ENCODE measurements around the gene ABO. TPM values are rescaled to one million over a fixed set of nuclear protein-coding genes. Genes with fewer than 3 reads are reported as not detected.
"Not testable (repeated sequence)": the region's sequence is repeated elsewhere in the genome, so short reads cannot be mapped to it uniquely, and the experiment has no call there.

Gene ABO
- total and polyA plus RNA-seq, 7 experiments from 2014 or later = 1.7 to 3.3 TPM; not detected in 5

GRCh38 chr9:133234577-133235322 lies 40.3 kb downstream of the ABO start:
- H3K27me3 Mint-ChIP-seq = peaks cover 0 to 10% (median 4%) of the 10 kb centered on the region in 5 donors
- H3K36me3 Mint-ChIP-seq = no peaks in the 10 kb centered on the region
- peaks cover 0 to 17% (median 8%) of the 10 kb centered on the region in 7 donors for H3K4me1 Mint-ChIP-seq
- Histone ChIP-seq H3K27me3 (ENCODE audit: control insufficient read depth in 2 of 2, insufficient read depth in 2 of 2, low read length in 2 of 2) (no peaks in the 10 kb centered on the region), H3K27ac (ENCODE audit: low read depth, low read length) (no peak overlapping the region), H3K9me3 (ENCODE audit: control insufficient read depth in 2 of 3, low read length in 3 of 3) (no peaks in the 10 kb centered on the region), H3K36me3 (ENCODE audit: control insufficient read depth in 2 of 3, insufficient read depth in 3 of 3, low read length in 3 of 3) (no peaks in the 10 kb centered on the region), H3K4me3 (ENCODE audit: low read length) (no peak overlapping the region), H3K4me1 (ENCODE audit: control insufficient read depth in 2 of 2, insufficient read depth in 2 of 2, low read length in 2 of 2) (peaks cover 0 to 3% of the 10 kb centered on the region in 2 donors)
- H3K9me3 Mint-ChIP-seq = peaks cover 0 to 3% (median 0%) of the 10 kb centered on the region in 11 donors
- ChIA-PET CTCF (no interaction called here), POLR2A (interaction anchor here (0.7 kb wide), 1 partner anchor 128 kb away, joined by 3 read pairs; no protein-coding TSS in a partner anchor)
- intact Hi-C loops (cut with micrococcal nuclease) = loop anchor here in 1 of 2 donors (5.0 kb wide), 1 partner anchor 253 kb away; no protein-coding TSS in a partner anchor
- ATAC-seq (no peak), DNase-seq (no peak)
- H3K27ac Mint-ChIP-seq = no peak overlapping the region
- H3K4me3 Mint-ChIP-seq = no peak overlapping the region

DNA sequence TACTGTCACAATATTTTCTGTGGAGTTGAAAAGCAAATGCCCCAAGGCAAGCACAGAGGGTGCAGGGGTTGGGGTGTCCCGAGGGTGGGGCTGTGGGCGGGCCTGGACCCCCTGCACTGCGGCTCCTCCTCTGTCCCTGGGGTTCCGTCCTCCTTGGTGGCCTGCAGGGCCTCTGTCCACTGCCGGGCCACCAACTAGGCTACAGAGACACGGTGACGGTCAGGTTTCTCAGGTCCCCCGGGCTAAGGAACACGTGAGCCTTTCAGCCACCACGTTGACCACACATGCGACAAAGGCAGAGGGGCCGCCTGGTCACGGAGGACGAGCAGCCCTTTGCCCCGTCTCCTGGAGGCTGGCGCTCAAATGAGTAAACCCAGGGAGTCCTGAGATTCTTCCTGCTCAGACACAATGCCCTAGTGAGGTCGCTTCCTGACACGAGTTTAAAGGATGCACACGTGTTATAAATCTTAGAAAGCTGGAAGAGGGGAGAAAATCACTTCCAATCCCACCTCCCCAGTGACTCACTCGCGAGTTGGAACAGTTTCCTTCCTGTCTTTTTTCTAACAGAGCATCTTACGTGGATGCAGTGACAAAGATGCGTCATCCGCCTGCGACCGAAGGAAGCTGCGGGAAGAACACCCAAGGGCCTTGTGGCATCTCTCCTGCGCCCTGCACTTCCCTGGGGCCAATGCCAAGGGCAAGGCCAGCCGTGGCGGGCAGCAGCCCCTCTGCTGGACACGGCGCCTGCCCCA lies 41.1 kb downstream of the ABO start:
- H3K4me3 Mint-ChIP-seq = no peak overlapping the region
- CTCF ChIA-PET = no interaction called here
- H3K9me3 Mint-ChIP-seq = peaks cover 0 to 3% (median 0%) of the 10 kb centered on the region in 11 donors

DNA sequence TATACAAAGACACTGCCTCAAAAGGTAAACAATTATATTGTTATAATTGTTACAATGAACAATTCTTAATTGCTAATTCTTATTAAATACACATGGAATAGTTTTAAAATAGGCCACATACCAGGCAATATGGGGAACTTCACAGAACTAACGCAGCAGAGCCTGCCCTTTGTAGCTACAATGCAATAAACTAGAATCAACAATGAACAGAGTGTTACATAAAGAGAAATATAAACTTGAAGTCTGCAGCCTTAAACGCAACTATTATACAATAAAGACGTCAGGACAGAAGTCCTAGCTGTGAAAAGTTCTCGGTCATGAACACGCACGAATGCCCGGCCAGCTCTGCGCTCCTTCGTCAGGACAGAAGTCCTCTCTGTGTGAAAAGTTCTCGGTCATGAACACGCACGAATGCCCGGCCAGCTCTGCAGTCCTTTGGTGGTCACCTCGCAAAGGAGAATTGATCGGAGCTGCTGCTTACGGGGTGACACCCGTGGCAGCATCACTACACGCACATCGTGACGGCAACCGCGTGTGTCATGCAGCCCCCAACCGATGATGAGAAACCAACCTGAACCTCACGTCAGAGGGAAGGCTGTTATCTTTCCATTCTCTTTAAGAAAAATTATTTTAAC lies 43.0 kb downstream of the ABO start:
- intact Hi-C loops (cut with micrococcal nuclease); ATAC-seq; H3K4me1 Mint-ChIP-seq; H3K36me3 Mint-ChIP-seq; H3K4me3 ChIP-seq (ENCODE audit: low read length); H3K27me3 Mint-ChIP-seq; DNase-seq; H3K4me1 ChIP-seq (ENCODE audit: control insufficient read depth in 2 of 2, insufficient read depth in 2 of 2, low read length in 2 of 2); H3K27me3 ChIP-seq (ENCODE audit: control insufficient read depth in 2 of 2, insufficient read depth in 2 of 2, low read length in 2 of 2); H3K27ac Mint-ChIP-seq; POLR2A ChIA-PET; H3K9me3 Mint-ChIP-seq; H3K27ac ChIP-seq (ENCODE audit: low read depth, low read length); H3K4me3 Mint-ChIP-seq; H3K36me3 ChIP-seq (ENCODE audit: control insufficient read depth in 2 of 3, insufficient read depth in 3 of 3, low read length in 3 of 3); H3K9me3 ChIP-seq (ENCODE audit: control insufficient read depth in 2 of 3, low read length in 3 of 3): not testable (repeated sequence)
- CTCF ChIA-PET = interaction anchor here (0.6 kb wide), 1 partner anchor 76 kb away, joined by 4 read pairs; no protein-coding TSS in a partner anchor

More for the DNA sequence above, 41.1 kb downstream of the ABO start:
- Histone ChIP-seq H3K27ac (ENCODE audit: low read depth, low read length) (no peak overlapping the region), H3K4me3 (ENCODE audit: low read length) (no peak overlapping the region), H3K36me3 (ENCODE audit: control insufficient read depth in 2 of 3, insufficient read depth in 3 of 3, low read length in 3 of 3) (no peaks in the 10 kb centered on the region), H3K27me3 (ENCODE audit: control insufficient read depth in 2 of 2, insufficient read depth in 2 of 2, low read length in 2 of 2) (no peaks in the 10 kb centered on the region), H3K4me1 (ENCODE audit: control insufficient read depth in 2 of 2, insufficient read depth in 2 of 2, low read length in 2 of 2) (no peaks in the 10 kb centered on the region), H3K9me3 (ENCODE audit: control insufficient read depth in 2 of 3, low read length in 3 of 3) (no peaks in the 10 kb centered on the region)
- DNase-seq (no peak), ATAC-seq (no peak)
- intact Hi-C loops (cut with micrococcal nuclease) = no loop called here
- Mint-ChIP-seq H3K27ac (no peak overlapping the region), H3K4me1 (peaks cover 0 to 12% (median 5%) of the 10 kb centered on the region in 7 donors), H3K36me3 (no peaks in the 10 kb centered on the region), H3K27me3 (peaks cover 0 to 10% (median 4%) of the 10 kb centered on the region in 5 donors)
- POLR2A ChIA-PET = no interaction called here

GRCh38 chr9:133230514-133230913 lies 44.5 kb downstream of the ABO start:
- H3K27me3 Mint-ChIP-seq; ATAC-seq; DNase-seq; H3K9me3 Mint-ChIP-seq; H3K36me3 Mint-ChIP-seq; H3K4me1 ChIP-seq (ENCODE audit: control insufficient read depth in 2 of 2, insufficient read depth in 2 of 2, low read length in 2 of 2); H3K4me1 Mint-ChIP-seq; H3K27ac Mint-ChIP-seq; POLR2A ChIA-PET; H3K4me3 Mint-ChIP-seq; H3K4me3 ChIP-seq (ENCODE audit: low read length); H3K27me3 ChIP-seq (ENCODE audit: control insufficient read depth in 2 of 2, insufficient read depth in 2 of 2, low read length in 2 of 2); H3K9me3 ChIP-seq (ENCODE audit: control insufficient read depth in 2 of 3, low read length in 3 of 3); H3K36me3 ChIP-seq (ENCODE audit: control insufficient read depth in 2 of 3, insufficient read depth in 3 of 3, low read length in 3 of 3); intact Hi-C loops (cut with micrococcal nuclease); H3K27ac ChIP-seq (ENCODE audit: low read depth, low read length); CTCF ChIA-PET: not testable (repeated sequence)

GRCh38 chr9:133230093-133230492 lies 44.9 kb downstream of the ABO start:
- H3K4me1 ChIP-seq (ENCODE audit: control insufficient read depth in 2 of 2, insufficient read depth in 2 of 2, low read length in 2 of 2) = no peaks in the 10 kb centered on the region
- no peaks in the 10 kb centered on the region for H3K36me3 ChIP-seq (ENCODE audit: control insufficient read depth in 2 of 3, insufficient read depth in 3 of 3, low read length in 3 of 3)
- no peak overlapping the region for H3K27ac Mint-ChIP-seq
- H3K27me3 ChIP-seq (ENCODE audit: control insufficient read depth in 2 of 2, insufficient read depth in 2 of 2, low read length in 2 of 2) = no peaks in the 10 kb centered on the region
- H3K9me3 Mint-ChIP-seq = peaks cover 0 to 3% (median 0%) of the 10 kb centered on the region in 11 donors
- ATAC-seq (no peak), DNase-seq (no peak)
- POLR2A ChIA-PET = no interaction called here
- CTCF ChIA-PET = no interaction called here
- H3K9me3 ChIP-seq (ENCODE audit: control insufficient read depth in 2 of 3, low read length in 3 of 3) = no peaks in the 10 kb centered on the region
- no peaks in the 10 kb centered on the region for H3K36me3 Mint-ChIP-seq
- H3K4me3 Mint-ChIP-seq = no peak overlapping the region
- H3K27ac ChIP-seq (ENCODE audit: low read depth, low read length) = no peak overlapping the region
- H3K27me3 Mint-ChIP-seq = peaks cover 0 to 6% (median 0%) of the 10 kb centered on the region in 5 donors
- H3K4me1 Mint-ChIP-seq = no peaks in the 10 kb centered on the region
- no peak overlapping the region for H3K4me3 ChIP-seq (ENCODE audit: low read length)
- intact Hi-C loops (cut with micrococcal nuclease) = no loop called here

- H3K27me3 ChIP-seq (ENCODE audit: control insufficient read depth in 2 of 2, insufficient read depth in 2 of 2, low read length in 2 of 2); H3K9me3 Mint-ChIP-seq; H3K36me3 Mint-ChIP-seq; H3K4me1 ChIP-seq (ENCODE audit: control insufficient read depth in 2 of 2, insufficient read depth in 2 of 2, low read length in 2 of 2); CTCF ChIA-PET; H3K4me3 ChIP-seq (ENCODE audit: low read length); H3K27ac Mint-ChIP-seq; H3K36me3 ChIP-seq (ENCODE audit: control insufficient read depth in 2 of 3, insufficient read depth in 3 of 3, low read length in 3 of 3); H3K27ac ChIP-seq (ENCODE audit: low read depth, low read length); ATAC-seq; POLR2A ChIA-PET; H3K4me3 Mint-ChIP-seq; DNase-seq; H3K9me3 ChIP-seq (ENCODE audit: control insufficient read depth in 2 of 3, low read length in 3 of 3); H3K4me1 Mint-ChIP-seq; intact Hi-C loops (cut with micrococcal nuclease): not testable (repeated sequence)
- H3K27me3 Mint-ChIP-seq = peaks cover 0 to 12% (median 4%) of the 10 kb centered on the region in 5 donors
These were observed 46.4 kb downstream of the ABO start for GRCh38 chr9:133228474-133229193.

Measured in naive thymus-derived CD4-positive, alpha-beta T cell (primary cell).